Activated effector memory CD4-positive, alpha-beta T cell treated with anti-CD3 and anti-CD28 coated beads, Interleukin-2, amount 50 U/mL, for 16 hours (primary cell): ENCODE results near the gene MFSD2B.

Experiments used
- DNase-seq: peaks from one replicate; pipeline ENCODE4 v3.0.0-alpha.2; 2020

The MFSD2B gene

GRCh38 chr2:24051833-24052232 lies 41.9 kb downstream of the MFSD2B start:
- DNase-seq: no peak

GRCh38 chr2:24052951-24053350 lies 43.1 kb downstream of the MFSD2B start:
- DNase-seq: no peak

- no peak for DNase-seq
Observed at GRCh38 chr2:24054366-24055010, 44.6 kb downstream of the MFSD2B start.

- no peak for DNase-seq
Observed at GRCh38 chr2:24055750-24056149, 45.9 kb downstream of the MFSD2B start.

- no peak for DNase-seq
Observed at GRCh38 chr2:24058564-24059271, 48.8 kb downstream of the MFSD2B start.

GRCh38 chr2:24065341-24065740 lies 55.5 kb downstream of the MFSD2B start:
- no peak for DNase-seq

- no peak for DNase-seq
Observed at GRCh38 chr2:24072259-24072658, 62.4 kb downstream of the MFSD2B start.

GRCh38 chr2:24073816-24074215 lies 63.9 kb downstream of the MFSD2B start:
- DNase-seq: no peak

GRCh38 chr2:24075259-24075658 lies 65.4 kb downstream of the MFSD2B start:
- no peak for DNase-seq
